ENCODE data around the gene TOR1AIP1.

The TOR1AIP1 gene

GRCh38 chr1:179883040-179883744 lies 1.1 kb downstream of the TOR1AIP1 start:
- peak; percentile 53 for DNase-seq

GRCh38 chr1:179883745-179884138 lies 1.7 kb downstream of the TOR1AIP1 start:
- DNase-seq: peak; percentile 69

GRCh38 chr1:179888071-179888470 lies 6.0 kb downstream of the TOR1AIP1 start:
- DNase-seq: no peak

- DNase-seq: no peak
Observed at GRCh38 chr1:179889589-179889988, 7.5 kb downstream of the TOR1AIP1 start.

- DNase-seq: no peak
Observed at GRCh38 chr1:179910934-179911333, 28.8 kb downstream of the TOR1AIP1 start.

GRCh38 chr1:179911812-179912211 lies 29.7 kb downstream of the TOR1AIP1 start:
- no peak for DNase-seq

GRCh38 chr1:179917601-179918429 lies 35.7 kb downstream of the TOR1AIP1 start:
- DNase-seq: no peak

- no peak for DNase-seq
Observed at GRCh38 chr1:179921472-179921871, 39.4 kb downstream of the TOR1AIP1 start.

- DNase-seq: no peak
Observed at GRCh38 chr1:179921981-179922872, 40.1 kb downstream of the TOR1AIP1 start.

GRCh38 chr1:179923029-179923428 lies 40.9 kb downstream of the TOR1AIP1 start:
- DNase-seq: no peak

- no peak for DNase-seq
Observed at GRCh38 chr1:179924268-179924667, 42.2 kb downstream of the TOR1AIP1 start.

- no peak for DNase-seq
Observed at GRCh38 chr1:179925302-179925701, 43.2 kb downstream of the TOR1AIP1 start.

GRCh38 chr1:179925922-179926849 lies 44.1 kb downstream of the TOR1AIP1 start:
- DNase-seq: no peak

- DNase-seq: no peak
Observed at GRCh38 chr1:179926850-179927205, 44.7 kb downstream of the TOR1AIP1 start.

GRCh38 chr1:179929955-179930798 lies 48.1 kb downstream of the TOR1AIP1 start:
- DNase-seq: no peak

GRCh38 chr1:179930867-179931266 lies 48.8 kb downstream of the TOR1AIP1 start:
- DNase-seq: no peak

GRCh38 chr1:179933219-179933618 lies 51.1 kb downstream of the TOR1AIP1 start:
- DNase-seq: no peak

- DNase-seq: no peak
Observed at GRCh38 chr1:179935909-179936496, 53.9 kb downstream of the TOR1AIP1 start.

GRCh38 chr1:179937668-179938254 lies 55.7 kb downstream of the TOR1AIP1 start:
- no peak for DNase-seq

GRCh38 chr1:179938752-179939151 lies 56.7 kb downstream of the TOR1AIP1 start:
- no peak for DNase-seq
